H1 (cell line): ENCODE measurements around the gene DNAJC22. TPM values are rescaled to one million over a fixed set of nuclear protein-coding genes. Genes with fewer than 3 reads are reported as not detected.

Source experiments
- EP300 ChIP-seq, 2 experiments: IDR thresholded peaks; 1 replicate in 1 of 2; 2 replicates in 1 of 2; pipeline ENCODE4 v1.6.1; 2011 to 2012; ENCODE audit warnings: low read depth in 2 of 2, low read length in 2 of 2, mild to moderate bottlenecking in 2 of 2, borderline replicate concordance in 1 of 2, inconsistent platforms in 1 of 2, moderate library complexity in 1 of 2
- polyA plus RNA-seq, 7 experiments: library from polyadenylated mRNA; depleted of rRNA in 3 of 7; stranded (reverse) in 5 of 7; unstranded in 2 of 7; fragments of >200 nt in 5 of 7; fragments of 200-250 nt in 2 of 7; gene quantifications; 1 replicate in 5 of 7; 2 replicates in 1 of 7; 4 replicates in 1 of 7; pipeline versions ENCODE4 v1.2.1 to v1.2.3, GENCODE V29; 2011 to 2013; ENCODE audit warnings: missing spikeins in 2 of 7, mixed read lengths in 2 of 7
- total RNA-seq: library from RNA; stranded (reverse); fragmentation: NEBNext Ultra II Directional; extraction: Animal tissue kit (Norgen Biotek cat#: 25700); gene quantifications from 2 replicates; pipeline ENCODE4 v1.2.1, GENCODE V29; 2021

DNAJC22 gene
- total and polyA plus RNA-seq, 2 of the 8 experiments (the other 6 are each of a cell fraction or from before 2014, with no cell fraction given) = 0.20 to 0.39 TPM

- TF ChIP-seq EP300 (IDR thresholded peaks at IDR 0.05; ENCODE audit: borderline replicate concordance in 1 of 2, low read depth in 2 of 2, low read length in 2 of 2) = no peak
Observed at GRCh38 chr12:49359671-49360070, 13.0 kb downstream of the DNAJC22 start (continued).
